ENCODE measurements around the gene ANKH.

- TF ChIP-seq POLR2A (IDR thresholded peaks at IDR 0.05) = no peak
- TF ChIP-seq, protein P1, sequence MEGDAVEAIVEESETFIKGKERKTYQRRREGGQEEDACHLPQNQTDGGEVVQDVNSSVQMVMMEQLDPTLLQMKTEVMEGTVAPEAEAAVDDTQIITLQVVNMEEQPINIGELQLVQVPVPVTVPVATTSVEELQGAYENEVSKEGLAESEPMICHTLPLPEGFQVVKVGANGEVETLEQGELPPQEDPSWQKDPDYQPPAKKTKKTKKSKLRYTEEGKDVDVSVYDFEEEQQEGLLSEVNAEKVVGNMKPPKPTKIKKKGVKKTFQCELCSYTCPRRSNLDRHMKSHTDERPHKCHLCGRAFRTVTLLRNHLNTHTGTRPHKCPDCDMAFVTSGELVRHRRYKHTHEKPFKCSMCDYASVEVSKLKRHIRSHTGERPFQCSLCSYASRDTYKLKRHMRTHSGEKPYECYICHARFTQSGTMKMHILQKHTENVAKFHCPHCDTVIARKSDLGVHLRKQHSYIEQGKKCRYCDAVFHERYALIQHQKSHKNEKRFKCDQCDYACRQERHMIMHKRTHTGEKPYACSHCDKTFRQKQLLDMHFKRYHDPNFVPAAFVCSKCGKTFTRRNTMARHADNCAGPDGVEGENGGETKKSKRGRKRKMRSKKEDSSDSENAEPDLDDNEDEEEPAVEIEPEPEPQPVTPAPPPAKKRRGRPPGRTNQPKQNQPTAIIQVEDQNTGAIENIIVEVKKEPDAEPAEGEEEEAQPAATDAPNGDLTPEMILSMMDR (IDR thresholded peaks at IDR 0.05 in 8 of 11, conservative IDR thresholded peaks at IDR 0.05 in 3 of 11) = no peak
Measured at GRCh38 chr5:14753292-14753691, 118.3 kb downstream of the ANKH start.
